Choroid plexus epithelial cell (primary cell): ENCODE measurements around the gene YJEFN3.

Source experiments
- DNase-seq: peaks from one replicate; pipeline ENCODE4 v3.0.0-alpha.2; 2010; ENCODE audit warnings: low read depth
- H3K4me3 ChIP-seq: 2 replicates; pipeline ENCODE4 v1.5.1; 2011; ENCODE audit warnings: low read depth, mild to moderate bottlenecking, control low read depth, low read length, moderate library complexity
- CTCF ChIP-seq: conservative IDR thresholded peaks from 2 replicates; pipeline ENCODE4 v1.5.1; 2011; ENCODE audit warnings: low read depth, mild to moderate bottlenecking, control low read depth, inconsistent platforms, low read length, moderate library complexity

YJEFN3 gene

DNA sequence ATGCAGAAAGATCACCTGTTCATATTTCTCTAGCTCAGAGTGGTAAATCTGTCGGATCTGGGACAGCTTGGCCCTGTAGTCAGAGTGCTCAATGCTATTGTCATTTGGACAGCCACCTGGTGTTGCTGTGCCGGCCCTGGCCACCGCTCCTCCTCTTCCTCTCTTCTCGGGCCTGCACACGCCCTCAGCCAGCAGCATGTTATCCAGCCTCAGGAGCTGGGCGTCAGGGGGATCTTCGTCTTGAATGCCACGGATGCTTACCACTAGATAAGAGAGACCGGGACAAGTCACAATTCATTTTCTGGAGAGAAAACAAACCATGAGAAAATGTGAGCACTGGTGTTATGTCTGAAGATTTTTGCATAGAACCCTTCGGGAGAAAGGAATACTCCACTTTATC is 41.9 kb downstream of the YJEFN3 start:
- DNase-seq: no peak
- no peak for TF ChIP-seq CTCF
- no peak overlapping the region for H3K4me3 ChIP-seq

- H3K4me3 ChIP-seq: no peak overlapping the region
- TF ChIP-seq CTCF: no peak
- no peak for DNase-seq
Measured at GRCh38 chr19:19571071-19571786, 42.5 kb downstream of the YJEFN3 start.

DNA sequence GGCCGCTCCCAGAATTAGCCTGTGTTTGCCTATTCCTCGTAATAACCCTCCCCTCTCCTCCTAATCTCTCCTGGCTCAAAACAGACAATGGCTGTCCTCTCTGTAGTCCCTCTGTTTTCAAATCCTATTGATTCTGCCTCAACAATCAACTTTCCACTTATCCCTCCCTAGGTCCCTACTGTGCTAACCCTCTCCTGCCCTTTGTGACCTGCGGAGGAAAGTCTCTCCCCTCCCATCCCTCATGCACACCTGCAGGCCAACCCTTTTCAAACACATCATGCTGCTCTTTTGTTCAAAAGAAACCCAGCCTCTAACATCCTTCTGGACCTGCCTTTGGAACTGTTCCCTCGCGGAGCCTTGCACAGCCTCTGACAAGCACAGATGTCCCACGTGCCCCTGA is 46.7 kb downstream of the YJEFN3 start:
- no peak for TF ChIP-seq CTCF
- H3K4me3 ChIP-seq: no peak overlapping the region
- no peak for DNase-seq

DNA sequence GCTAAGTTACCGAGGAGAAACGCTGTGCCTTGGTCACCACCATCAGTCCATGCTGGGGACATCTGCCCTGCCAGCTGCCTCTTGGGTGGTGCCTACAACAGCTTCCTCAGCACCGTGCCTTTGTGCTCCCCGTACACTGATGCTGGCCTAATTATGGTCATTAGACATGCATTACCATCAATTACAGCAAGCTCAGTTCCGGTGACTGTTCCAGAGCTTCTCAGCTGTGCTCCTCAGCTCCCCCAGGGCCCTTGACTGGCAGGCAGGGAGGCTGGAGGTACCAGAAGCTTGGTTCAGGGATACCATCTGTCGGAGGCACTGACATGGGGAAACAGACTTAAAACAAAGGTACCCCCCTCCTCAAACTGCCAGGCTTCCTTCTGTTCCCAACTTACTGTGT is 49.5 kb downstream of the YJEFN3 start:
- TF ChIP-seq CTCF: no peak
- no peak overlapping the region for H3K4me3 ChIP-seq
- no peak for DNase-seq

GRCh38 chr19:19579533-19580361 is 51.0 kb downstream of the YJEFN3 start:
- no peak for DNase-seq
- no peak overlapping the region for H3K4me3 ChIP-seq
- no peak for TF ChIP-seq CTCF

- no peak for DNase-seq
- TF ChIP-seq CTCF: no peak
- H3K4me3 ChIP-seq: no peak overlapping the region
Measured at GRCh38 chr19:19580418-19580817, 51.7 kb downstream of the YJEFN3 start.
